ENCODE measurements around the gene SACM1L. TPM values are rescaled to one million over a fixed set of nuclear protein-coding genes. Genes with fewer than 3 reads are reported as not detected.
A peak's percentile ranks its signal among the peaks of the same experiment; 100 is the strongest.

Gene SACM1L
- total and polyA plus RNA-seq, 2 of the 4 experiments (the other 2 are of a cell fraction) = 19.0 to 40.9 TPM

DNA sequence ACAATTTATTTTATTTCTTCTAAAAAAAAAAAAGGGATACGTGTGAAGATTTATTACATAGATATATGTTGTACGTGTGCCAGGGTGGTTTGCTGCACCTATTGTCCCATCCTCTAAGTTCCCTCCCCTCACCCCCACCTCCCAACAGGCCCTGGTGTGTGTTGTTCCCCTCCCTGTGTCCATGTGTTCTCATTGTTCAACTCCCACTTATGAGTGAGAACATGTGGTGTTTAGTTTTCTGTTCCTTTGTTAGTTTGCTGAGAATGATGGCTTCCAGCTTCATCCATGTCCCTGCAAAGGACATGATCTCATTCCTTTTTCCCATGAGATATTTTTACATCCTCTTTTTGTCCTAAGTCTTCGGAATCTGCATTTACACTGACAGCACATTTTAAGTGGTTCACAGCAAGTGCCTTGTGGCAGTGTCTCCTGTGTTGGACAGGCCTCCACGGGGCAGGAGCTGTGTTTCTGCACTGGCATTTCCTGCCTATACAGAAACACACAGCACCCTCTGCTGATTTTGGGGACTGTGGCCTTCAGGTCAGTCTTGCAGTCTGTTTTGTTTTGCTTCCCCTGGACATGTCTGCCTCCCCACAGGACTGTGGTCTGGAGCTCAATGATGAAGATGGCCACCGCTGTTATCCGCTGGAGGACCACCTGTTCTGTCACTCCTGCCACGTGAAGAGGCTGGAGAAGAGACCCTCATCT, 12.7 kb upstream of the SACM1L start (continued):
- no peak for TF ChIP-seq SMC3 (IDR thresholded peaks at IDR 0.05; ENCODE audit: low read depth, low read length)

DNA sequence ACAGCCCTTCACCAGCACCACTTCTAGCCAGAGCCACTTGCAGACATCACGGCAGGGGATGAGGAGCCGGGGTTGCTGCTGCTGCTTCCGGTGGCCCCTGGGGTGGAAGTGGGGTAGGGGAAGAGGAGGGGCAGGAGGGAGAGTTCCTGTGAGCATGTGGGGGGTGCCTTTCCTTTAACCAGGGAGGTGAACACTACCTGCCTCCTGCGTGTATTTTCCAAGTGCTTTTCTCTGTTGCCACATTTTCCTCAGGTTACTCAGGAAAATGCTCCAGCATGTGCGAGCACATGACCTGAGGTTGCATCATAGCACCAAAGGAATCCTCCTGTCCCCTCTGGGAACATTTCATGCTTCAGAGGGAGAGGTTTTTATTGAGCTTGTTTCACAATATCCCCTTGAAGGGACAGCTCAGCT, 12.2 kb upstream of the SACM1L start:
- Histone ChIP-seq H2AK5ac (ENCODE audit: low read depth, low read length) (peak overlapping the region; percentile 22; the same call in 1 of the 2 replicates), H2AFZ (replicated peaks; ENCODE audit: low read length, poor library complexity) (peak overlapping the region; percentile 26), H3K14ac (replicated peaks; ENCODE audit: low read depth, low read length) (peak overlapping the region; percentile 23; the same call in 1 of the 2 replicates), H3K4me3 (ENCODE audit: insufficient read depth, low read depth, low read length) (no peak overlapping the region), H3K18ac (ENCODE audit: low read depth, low read length) (0 out of 2 replicates have a peak overlapping the region, but pooled peaks have one; percentile 8), H4K8ac (ENCODE audit: low read depth in 2 of 2, low read length in 2 of 2) (peak overlapping the region in 1 of 2 experiments; percentile 24; a peak in 1 of 4 replicates), H4K91ac (ENCODE audit: insufficient read depth, low read depth, low read length) (peak overlapping the region; percentile 65), H3K79me1 (ENCODE audit: low read depth in 1 of 2, low read length in 2 of 2) (peaks cover 11 to 38% of the 10 kb centered on the region in 2 experiments), H3K9me3 (ENCODE audit: control insufficient read depth, insufficient read depth, low read length) (no peaks in the 10 kb centered on the region), H3K4ac (ENCODE audit: low read depth, low read length) (peak overlapping the region; percentile 52; the same call in 1 of the 2 replicates), H2BK120ac (ENCODE audit: low read depth, low read length) (peak overlapping the region; percentile 58; the same call in 1 of the 2 replicates), H3K4me2 (ENCODE audit: low read depth, low read length) (no peak overlapping the region), H2AK9ac (replicated peaks; ENCODE audit: low read depth, low read length, poor library complexity) (peak overlapping the region; percentile 74), H3K4me1 (ENCODE audit: control insufficient read depth, insufficient read depth, low read length) (peaks cover 6% of the 10 kb centered on the region), H3K56ac (ENCODE audit: extremely low read depth, insufficient read depth, low read length) (no peak overlapping the region), H2BK5ac (ENCODE audit: low read depth, low read length, poor library complexity, severe bottlenecking) (peak overlapping the region; percentile 31), H4K5ac (ENCODE audit: low read depth, low read length) (no peak overlapping the region; the same call in 1 of the 2 replicates), H3K27me3 (ENCODE audit: control insufficient read depth, insufficient read depth, low read length) (no peaks in the 10 kb centered on the region), H2BK15ac (ENCODE audit: low read depth, low read length) (no peak overlapping the region), H3K23ac (ENCODE audit: low read depth, low read length) (no peak overlapping the region), H3K9ac (ENCODE audit: low read depth, low read length) (no peak overlapping the region), H3K36me3 (ENCODE audit: control insufficient read depth, insufficient read depth, low read length) (peaks cover 58% of the 10 kb centered on the region), H3K9me1 (ENCODE audit: insufficient read depth, low read length) (peaks cover 13% of the 10 kb centered on the region), H2BK20ac (ENCODE audit: low read depth, low read length) (no peak overlapping the region), H4K20me1 (ENCODE audit: insufficient read depth, low read length) (no peaks in the 10 kb centered on the region), H3K27ac (ENCODE audit: insufficient read depth, low read length) (peak overlapping the region; percentile 21; the same call in 1 of the 2 replicates)
- intact Hi-C loops (cut with micrococcal nuclease) (no loop called here), in situ Hi-C loops (cut with MboI; ENCODE audit: low sequenced_read_pairs) (no loop called here), dilution Hi-C loops (cut with HindIII; ENCODE audit: low sequenced_read_pairs, unreplicated experiment) (no loop called here)
- 80% methylated on average over 1 of the region's 5 CpGs; no CpG with 5 or more reads in 1 of the 2 experiments for WGBS, 2 experiments (ENCODE audit: extremely low coverage in 2 of 2, insufficient read length in 1 of 2)
- BruUV-seq (replicated peaks) = no TSS peak
- DNase-seq = peak; percentile 66
- ChIA-PET POLR2A (ENCODE audit: unreplicated experiment) (no interaction called here), CTCF (interaction anchor here (0.6 to 2.2 kb wide), 4 partner anchors 9 to 17 kb away, joined by 3 to 5 read pairs (median 4); no protein-coding TSS in a partner anchor)
- no peak for TF ChIP-seq FOS (IDR thresholded peaks at IDR 0.05; ENCODE audit: low read depth, low read length)
- peak; percentile 97 for TF ChIP-seq CEBPB (IDR thresholded peaks at IDR 0.05; ENCODE audit: low read depth, low read length)
- peak; percentile 56; the same call in 1 of the 2 replicates for TF ChIP-seq BHLHE40 (IDR thresholded peaks at IDR 0.05; ENCODE audit: low read depth, low read length)
- TF ChIP-seq, protein P1, sequence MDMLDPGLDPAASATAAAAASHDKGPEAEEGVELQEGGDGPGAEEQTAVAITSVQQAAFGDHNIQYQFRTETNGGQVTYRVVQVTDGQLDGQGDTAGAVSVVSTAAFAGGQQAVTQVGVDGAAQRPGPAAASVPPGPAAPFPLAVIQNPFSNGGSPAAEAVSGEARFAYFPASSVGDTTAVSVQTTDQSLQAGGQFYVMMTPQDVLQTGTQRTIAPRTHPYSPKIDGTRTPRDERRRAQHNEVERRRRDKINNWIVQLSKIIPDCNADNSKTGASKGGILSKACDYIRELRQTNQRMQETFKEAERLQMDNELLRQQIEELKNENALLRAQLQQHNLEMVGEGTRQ (IDR thresholded peaks at IDR 0.05; ENCODE audit: low read depth, low read length) = peak; percentile 72; the same call in 1 of the 2 replicates
- peak; percentile 56 for ATAC-seq (ENCODE audit: low read depth)

Measured in IMR-90 (cell line).